Peyer's patch (tissue), 4 donors: ENCODE results near the gene IRAK1. TPM values are rescaled to one million over a fixed set of nuclear protein-coding genes. Genes with fewer than 3 reads are reported as not detected.

Source experiments
- DNase-seq, 3 donors: peaks; one replicate each; pipeline ENCODE4 v3.0.0-alpha.2; 2017 to 2019
- H3K27ac ChIP-seq, 4 donors: fragments of 200-600 bp; sonication (generic); one replicate each; pipeline ENCODE4 v1.5.1; 2016 to 2019
- H3K27me3 ChIP-seq, 2 donors: fragments of 200-600 bp; sonication (generic); one replicate each; pipeline ENCODE4 v1.5.1; 2019
- H3K36me3 ChIP-seq, 3 donors: fragments of 200-600 bp; sonication (generic); one replicate each; pipeline ENCODE4 v1.5.1; 2016 to 2019
- H3K4me1 ChIP-seq, 4 donors: fragments of 200-600 bp; sonication (generic); one replicate each; pipeline ENCODE4 v1.5.1; 2016 to 2019
- H3K4me3 ChIP-seq, 4 donors: fragments of 200-600 bp; sonication (generic); 1 replicate in 3 of 4; 2 replicates in 1 of 4; pipeline ENCODE4 v1.5.1; 2016 to 2019; ENCODE audit warnings: mild to moderate bottlenecking in 1 of 4
- H3K9me3 ChIP-seq, 4 donors: fragments of 200-600 bp; sonication (generic); one replicate each; pipeline ENCODE4 v1.5.1; 2016 to 2019; ENCODE audit warnings: mild to moderate bottlenecking in 1 of 4
- CTCF ChIP-seq, 6 experiments: fragments of 450-650 bp in 4 of 6; fragments of 200-600 bp in 2 of 6; sonication (generic) in 1 of 6; IDR thresholded peaks; one replicate each; pipeline ENCODE4 v1.5.1; 2017 to 2019; ENCODE audit warnings: antibody characterized with exemption in 6 of 6, mild to moderate bottlenecking in 3 of 6, moderate library complexity in 1 of 6
- POLR2A ChIP-seq, 2 donors: fragments of 450-650 bp; IDR thresholded peaks; one replicate each; pipeline ENCODE4 v1.5.1; 2017; ENCODE audit warnings: antibody characterized with exemption in 2 of 2, mild to moderate bottlenecking in 2 of 2, moderate library complexity in 2 of 2
- total RNA-seq, 4 donors: library from RNA; depleted of rRNA; stranded (reverse); fragments of >200 nt; gene quantifications; one replicate each; pipeline ENCODE4 v1.1.0, GENCODE V29; 2016

Gene IRAK1
- total RNA-seq, 4 donors from 2014 or later, result 111 to 150 (median 122) TPM

GRCh38 chrX:154024271-154024670 is 4.6 kb upstream of the IRAK1 start:
- Histone ChIP-seq H3K4me1 (peaks cover 0 to 9% (median 0%) of the 10 kb centered on the region in 4 donors), H3K27ac (no peak overlapping the region), H3K9me3 (no peaks in the 10 kb centered on the region), H3K4me3 (no peak overlapping the region), H3K36me3 (peaks cover 0 to 9% (median 0%) of the 10 kb centered on the region in 3 donors), H3K27me3 (no peaks in the 10 kb centered on the region)
- no peak for TF ChIP-seq POLR2A (IDR thresholded peaks at IDR 0.05)
- TF ChIP-seq CTCF (IDR thresholded peaks at IDR 0.05), result no peak
- no peak for DNase-seq

GRCh38 chrX:154023276-154024000 is 3.7 kb upstream of the IRAK1 start:
- H3K4me1 ChIP-seq, result peaks cover 0 to under 1% (median 0%) of the 10 kb centered on the region in 4 donors
- H3K4me3 ChIP-seq, result no peak overlapping the region
- H3K9me3 ChIP-seq, result no peaks in the 10 kb centered on the region
- TF ChIP-seq CTCF (IDR thresholded peaks at IDR 0.05), result no peak
- no peak for TF ChIP-seq POLR2A (IDR thresholded peaks at IDR 0.05)
- no peak for DNase-seq
- H3K27ac ChIP-seq, result peak overlapping the region in 1 of 4 donors; percentile 1
- H3K36me3 ChIP-seq, result peaks cover 0 to 9% (median 0%) of the 10 kb centered on the region in 3 donors
- no peaks in the 10 kb centered on the region for H3K27me3 ChIP-seq

- Histone ChIP-seq H3K36me3 (peaks cover 0 to 11% (median 0%) of the 10 kb centered on the region in 3 donors), H3K27me3 (no peaks in the 10 kb centered on the region), H3K4me1 (no peaks in the 10 kb centered on the region), H3K27ac (no peak overlapping the region), H3K9me3 (no peaks in the 10 kb centered on the region), H3K4me3 (no peak overlapping the region)
- TF ChIP-seq POLR2A (IDR thresholded peaks at IDR 0.05) (no peak), CTCF (IDR thresholded peaks at IDR 0.05) (no peak)
- no peak for DNase-seq
Observed at GRCh38 chrX:154022108-154022507, 2.4 kb upstream of the IRAK1 start.

- H3K4me1 ChIP-seq, result no peaks in the 10 kb centered on the region
- H3K27ac ChIP-seq, result peak overlapping the region in 3 of 4 donors; percentile 86 to 92 (median 87)
- no peak overlapping the region for H3K4me3 ChIP-seq
- TF ChIP-seq CTCF (IDR thresholded peaks at IDR 0.05) (no peak), POLR2A (IDR thresholded peaks at IDR 0.05) (no peak)
- no peaks in the 10 kb centered on the region for H3K27me3 ChIP-seq
- no peak for DNase-seq
- peaks cover 0 to 16% (median 0%) of the 10 kb centered on the region in 3 donors for H3K36me3 ChIP-seq
- H3K9me3 ChIP-seq, result no peaks in the 10 kb centered on the region
Observed at GRCh38 chrX:154021131-154021611, 1.5 kb upstream of the IRAK1 start.

- Histone ChIP-seq H3K27me3 (no peaks in the 10 kb centered on the region), H3K9me3 (no peaks in the 10 kb centered on the region), H3K27ac (peak overlapping the region; percentile 86 to 92 (median 86)), H3K4me3 (peak overlapping the region; percentile 46 to 69 (median 58)), H3K4me1 (no peaks in the 10 kb centered on the region), H3K36me3 (peaks cover 0 to 21% (median 0%) of the 10 kb centered on the region in 3 donors)
- TF ChIP-seq CTCF (IDR thresholded peaks at IDR 0.05) (no peak), POLR2A (IDR thresholded peaks at IDR 0.05) (no peak)
- DNase-seq, result no peak
Observed at GRCh38 chrX:154020536-154021115, 924 bp upstream of the IRAK1 start.
